Esophagus muscularis mucosa (tissue), 4 donors: ENCODE results near the gene MATN4.

Experiments
- CTCF ChIP-seq, 3 experiments: fragments of 200-600 bp in 2 of 3; fragments of 450-650 bp in 1 of 3; sonication (generic) in 2 of 3; IDR thresholded peaks; one replicate each; pipeline ENCODE4 v1.5.1; 2017 to 2019; ENCODE audit warnings: antibody characterized with exemption in 3 of 3, mild to moderate bottlenecking in 2 of 3, moderate library complexity in 1 of 3
- EP300 ChIP-seq: sonication (generic); formaldehyde crosslinking; IDR thresholded peaks from one replicate; pipeline ENCODE4 v1.6.1; 2017; ENCODE audit warnings: antibody characterized with exemption
- POLR2A ChIP-seq: fragments of 450-650 bp; IDR thresholded peaks from one replicate; pipeline ENCODE4 v1.6.1; 2017; ENCODE audit warnings: antibody characterized with exemption, moderate library complexity, mild to moderate bottlenecking, low read depth
- POLR2AphosphoS5 ChIP-seq, 2 donors: sonication (generic); formaldehyde crosslinking; IDR thresholded peaks; one replicate each; pipeline ENCODE4 v1.6.1; 2017; ENCODE audit warnings: antibody characterized with exemption in 2 of 2

GRCh38 chr20:45313065-45313695, 5.1 kb upstream of the MATN4 start:
- no peak for TF ChIP-seq CTCF (IDR thresholded peaks at IDR 0.05)
- no peak for TF ChIP-seq POLR2A
- TF ChIP-seq POLR2AphosphoS5 (IDR thresholded peaks at IDR 0.05): no peak
- TF ChIP-seq EP300: no peak
